Panc1 (cell line): ENCODE measurements around the gene RAPGEF1. TPM values are rescaled to one million over a fixed set of nuclear protein-coding genes. Genes with fewer than 3 reads are reported as not detected.

Experiments
- ATAC-seq: fragments of 200-7000 bp; cut with Tn5 transposase; 2 replicates; pipeline ENCODE4 v1.9.1; 2020; ENCODE audit warnings: mild to moderate bottlenecking, moderate library complexity
- BruUV-seq: library from RNA; stranded (reverse); fragments of 400-500 nt; replicated peaks from 2 replicates; lab custom pipeline; 2021; lab: Mats Ljungman, UMichigan
- CTCF ChIA-PET: fragments of 300-600 bp; sonication (Branson Sonifier 250); formaldehyde crosslinking; loops from one replicate; lab custom pipeline; 2022; ENCODE audit warnings: antibody characterized with exemption; lab: Charles Lee
- POLR2A ChIA-PET: fragments of 300-600 bp; sonication (Branson Sonifier 250); formaldehyde crosslinking; loops from one replicate; lab custom pipeline; 2022; ENCODE audit warnings: antibody characterized with exemption; lab: Charles Lee
- DNase-seq: peaks from one replicate; pipeline ENCODE4 v3.0.0-alpha.2; 2010; ENCODE audit warnings: low read depth, low spot score
- H3K27ac ChIP-seq: 2 replicates; pipeline ENCODE4 v1.5.1; 2011; ENCODE audit warnings: mild to moderate bottlenecking, low read length, inconsistent platforms
- H3K27me3 ChIP-seq: fragments of 200-500 bp; sonication (Bioruptor generic); 2 replicates; pipeline ENCODE4 v1.6.0; 2014; ENCODE audit warnings: low read length, inconsistent platforms; ENCODE audit not compliant: control insufficient read depth, insufficient read depth
- H3K36me3 ChIP-seq: fragments of 200-500 bp; sonication (Bioruptor generic); 2 replicates; pipeline ENCODE4 v1.5.1; 2014; ENCODE audit warnings: inconsistent platforms, mild to moderate bottlenecking, low read length, moderate library complexity; ENCODE audit not compliant: control insufficient read depth, insufficient read depth
- H3K4me1 ChIP-seq: 2 replicates; pipeline ENCODE4 v1.5.1; 2011; ENCODE audit warnings: inconsistent platforms, mild to moderate bottlenecking, low read length, moderate library complexity; ENCODE audit not compliant: control insufficient read depth, insufficient read depth
- H3K4me3 ChIP-seq, 2 experiments: 2 replicates each; pipeline ENCODE4 v1.5.1; 2011 to 2012; ENCODE audit warnings: low read depth in 2 of 2, low read length in 2 of 2, mild to moderate bottlenecking in 2 of 2, inconsistent platforms in 1 of 2, moderate library complexity in 1 of 2
- H3K9me3 ChIP-seq: fragments of 200-500 bp; sonication (Bioruptor generic); 2 replicates; pipeline ENCODE4 v1.5.1; 2014; ENCODE audit warnings: low read depth, mild to moderate bottlenecking, inconsistent platforms, low read length, moderate library complexity; ENCODE audit not compliant: control insufficient read depth, insufficient read depth
- POLR2AphosphoS5 ChIP-seq: IDR thresholded peaks from 2 replicates; pipeline ENCODE4 v1.6.1; 2012; ENCODE audit warnings: mild to moderate bottlenecking, low read depth, low read length, moderate library complexity
- SIN3A ChIP-seq: IDR thresholded peaks from 2 replicates; pipeline ENCODE4 v1.6.1; 2012; ENCODE audit warnings: low read depth, mild to moderate bottlenecking, low read length, moderate library complexity, borderline replicate concordance; ENCODE audit not compliant: insufficient read depth
- TCF7L2 ChIP-seq: IDR thresholded peaks from 2 replicates; pipeline ENCODE4 v1.6.1; 2011; ENCODE audit warnings: mild to moderate bottlenecking, low read depth, low read length, inconsistent platforms
- in situ Hi-C: cut with HindIII; loops from 2 replicates; pipeline ENCODE4 v1.10.0; 2016; ENCODE audit warnings: low sequenced_read_pairs, low pct_unique_long_range_greater_than_20kb
- intact Hi-C: fragments of 100-400 bp; cut with micrococcal nuclease; formaldehyde crosslinking; loops from one replicate; pipeline ENCODE4 v1.10.0; 2022; ENCODE audit not compliant: unreplicated experiment
- total RNA-seq: library from RNA; stranded (reverse); gene quantifications from one replicate; pipeline ENCODE4 v1.2.1, GENCODE V29; 2021; ENCODE audit not compliant: unreplicated experiment
- TF ChIP-seq, protein P1 (sequence below): fragments of 450-650 bp; IDR thresholded peaks from 2 replicates; pipeline ENCODE4 v1.5.1; 2017; ENCODE audit warnings: mild to moderate bottlenecking
- TF ChIP-seq, protein P2 (sequence below), 2 experiments: IDR thresholded peaks; 2 replicates each; pipeline ENCODE4 v1.6.1; 2011 to 2012; ENCODE audit warnings: low read depth in 2 of 2, control low read depth in 1 of 2, low read length in 1 of 2, mild to moderate bottlenecking in 1 of 2, moderate library complexity in 1 of 2; ENCODE audit not compliant: insufficient read depth in 1 of 2

RAPGEF1 gene
- total RNA-seq, 1 experiment from 2014 or later, result 86.8 TPM

DNA sequence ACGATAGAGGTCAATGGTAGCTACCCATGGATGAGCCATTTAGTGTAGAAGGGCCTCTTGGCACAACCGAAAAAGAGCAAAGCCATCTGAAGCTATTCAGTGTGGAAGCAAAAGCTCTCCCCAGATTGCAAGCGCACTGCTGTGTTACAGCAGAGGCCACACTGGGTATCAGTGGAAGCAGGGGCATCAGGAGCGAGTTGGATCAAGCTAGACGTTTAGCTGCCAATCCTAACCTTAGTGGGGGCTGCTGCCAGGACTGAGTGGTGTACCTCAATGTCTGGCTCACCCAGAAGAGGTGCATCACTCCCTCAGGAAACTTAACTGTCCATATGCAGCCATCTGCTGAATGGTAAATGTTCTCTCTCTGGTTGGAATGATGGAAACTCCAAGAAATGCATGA is 44.5 kb downstream of the RAPGEF1 start:
- Histone ChIP-seq H3K27ac (no peak overlapping the region), H3K4me1 (peaks cover 21% of the 10 kb centered on the region), H3K36me3 (no peaks in the 10 kb centered on the region), H3K4me3 (no peak overlapping the region), H3K9me3 (no peaks in the 10 kb centered on the region), H3K27me3 (no peaks in the 10 kb centered on the region)
- ChIA-PET POLR2A (no interaction called here), CTCF (no interaction called here)
- DNase-seq (no peak), ATAC-seq (no peak)
- in situ Hi-C loops (no loop called here), intact Hi-C loops (no loop called here)
- no TSS peak for BruUV-seq
- no peak for TF ChIP-seq POLR2AphosphoS5
- TF ChIP-seq TCF7L2, result no peak
- no peak for TF ChIP-seq SIN3A
- TF ChIP-seq, protein P1, sequence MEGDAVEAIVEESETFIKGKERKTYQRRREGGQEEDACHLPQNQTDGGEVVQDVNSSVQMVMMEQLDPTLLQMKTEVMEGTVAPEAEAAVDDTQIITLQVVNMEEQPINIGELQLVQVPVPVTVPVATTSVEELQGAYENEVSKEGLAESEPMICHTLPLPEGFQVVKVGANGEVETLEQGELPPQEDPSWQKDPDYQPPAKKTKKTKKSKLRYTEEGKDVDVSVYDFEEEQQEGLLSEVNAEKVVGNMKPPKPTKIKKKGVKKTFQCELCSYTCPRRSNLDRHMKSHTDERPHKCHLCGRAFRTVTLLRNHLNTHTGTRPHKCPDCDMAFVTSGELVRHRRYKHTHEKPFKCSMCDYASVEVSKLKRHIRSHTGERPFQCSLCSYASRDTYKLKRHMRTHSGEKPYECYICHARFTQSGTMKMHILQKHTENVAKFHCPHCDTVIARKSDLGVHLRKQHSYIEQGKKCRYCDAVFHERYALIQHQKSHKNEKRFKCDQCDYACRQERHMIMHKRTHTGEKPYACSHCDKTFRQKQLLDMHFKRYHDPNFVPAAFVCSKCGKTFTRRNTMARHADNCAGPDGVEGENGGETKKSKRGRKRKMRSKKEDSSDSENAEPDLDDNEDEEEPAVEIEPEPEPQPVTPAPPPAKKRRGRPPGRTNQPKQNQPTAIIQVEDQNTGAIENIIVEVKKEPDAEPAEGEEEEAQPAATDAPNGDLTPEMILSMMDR, result no peak
- TF ChIP-seq, protein P2, sequence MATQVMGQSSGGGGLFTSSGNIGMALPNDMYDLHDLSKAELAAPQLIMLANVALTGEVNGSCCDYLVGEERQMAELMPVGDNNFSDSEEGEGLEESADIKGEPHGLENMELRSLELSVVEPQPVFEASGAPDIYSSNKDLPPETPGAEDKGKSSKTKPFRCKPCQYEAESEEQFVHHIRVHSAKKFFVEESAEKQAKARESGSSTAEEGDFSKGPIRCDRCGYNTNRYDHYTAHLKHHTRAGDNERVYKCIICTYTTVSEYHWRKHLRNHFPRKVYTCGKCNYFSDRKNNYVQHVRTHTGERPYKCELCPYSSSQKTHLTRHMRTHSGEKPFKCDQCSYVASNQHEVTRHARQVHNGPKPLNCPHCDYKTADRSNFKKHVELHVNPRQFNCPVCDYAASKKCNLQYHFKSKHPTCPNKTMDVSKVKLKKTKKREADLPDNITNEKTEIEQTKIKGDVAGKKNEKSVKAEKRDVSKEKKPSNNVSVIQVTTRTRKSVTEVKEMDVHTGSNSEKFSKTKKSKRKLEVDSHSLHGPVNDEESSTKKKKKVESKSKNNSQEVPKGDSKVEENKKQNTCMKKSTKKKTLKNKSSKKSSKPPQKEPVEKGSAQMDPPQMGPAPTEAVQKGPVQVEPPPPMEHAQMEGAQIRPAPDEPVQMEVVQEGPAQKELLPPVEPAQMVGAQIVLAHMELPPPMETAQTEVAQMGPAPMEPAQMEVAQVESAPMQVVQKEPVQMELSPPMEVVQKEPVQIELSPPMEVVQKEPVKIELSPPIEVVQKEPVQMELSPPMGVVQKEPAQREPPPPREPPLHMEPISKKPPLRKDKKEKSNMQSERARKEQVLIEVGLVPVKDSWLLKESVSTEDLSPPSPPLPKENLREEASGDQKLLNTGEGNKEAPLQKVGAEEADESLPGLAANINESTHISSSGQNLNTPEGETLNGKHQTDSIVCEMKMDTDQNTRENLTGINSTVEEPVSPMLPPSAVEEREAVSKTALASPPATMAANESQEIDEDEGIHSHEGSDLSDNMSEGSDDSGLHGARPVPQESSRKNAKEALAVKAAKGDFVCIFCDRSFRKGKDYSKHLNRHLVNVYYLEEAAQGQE (IDR thresholded peaks at IDR 0.05; ENCODE audit: insufficient read depth in 1 of 2, low read depth in 2 of 2, low read length in 1 of 2), result no peak

DNA sequence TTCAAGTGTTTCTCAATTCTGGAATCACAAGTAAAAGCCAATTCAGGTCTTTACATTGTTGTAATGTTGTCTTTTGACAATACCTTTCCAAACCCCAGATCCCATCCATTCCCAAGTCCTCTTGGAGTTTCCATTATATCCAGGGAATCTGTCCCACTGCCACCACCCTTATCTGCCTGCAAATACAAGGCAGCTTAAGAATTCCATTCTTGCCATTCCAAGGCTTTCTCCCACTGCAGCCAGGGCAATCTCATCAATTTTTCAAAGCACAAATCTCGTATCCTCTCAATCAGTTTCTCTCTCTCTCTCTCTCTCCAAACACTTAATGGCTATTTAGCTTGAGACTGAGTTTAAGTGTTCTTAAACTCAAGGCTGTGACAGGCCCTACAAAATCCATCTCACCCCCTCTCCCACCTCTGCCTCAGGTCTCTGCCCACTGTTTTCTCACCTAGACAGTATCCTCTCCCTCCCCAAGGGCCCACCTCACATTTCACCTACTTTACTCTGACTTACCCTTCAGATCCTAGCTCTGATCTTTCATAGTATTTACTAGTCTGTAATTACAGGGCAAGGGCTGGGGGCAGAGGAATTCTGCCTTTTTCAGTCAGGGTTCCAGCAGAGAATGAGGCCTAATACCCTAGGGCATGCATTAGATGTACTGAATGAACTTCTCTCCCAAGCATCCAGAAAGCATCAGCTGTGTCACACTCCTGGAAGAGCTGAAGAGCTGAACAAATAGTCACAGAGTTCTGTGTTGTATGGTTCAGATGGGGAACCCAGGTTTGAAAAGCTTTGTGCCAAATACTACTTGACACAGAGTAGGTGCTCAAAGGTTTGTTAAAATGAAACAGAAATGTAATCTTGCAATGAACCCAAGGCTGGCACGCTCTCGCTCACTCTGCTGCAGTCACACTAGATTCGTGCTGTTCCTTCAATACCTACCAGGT is 46.0 kb downstream of the RAPGEF1 start:
- BruUV-seq, result no TSS peak
- TF ChIP-seq, protein P2 (IDR thresholded peaks at IDR 0.05; ENCODE audit: insufficient read depth in 1 of 2, low read depth in 2 of 2, low read length in 1 of 2), result no peak
- TF ChIP-seq, protein P1, result no peak
- TF ChIP-seq TCF7L2, result no peak
- TF ChIP-seq SIN3A, result no peak
- no peak for TF ChIP-seq POLR2AphosphoS5
- Histone ChIP-seq H3K9me3 (no peaks in the 10 kb centered on the region), H3K27me3 (no peaks in the 10 kb centered on the region), H3K36me3 (no peaks in the 10 kb centered on the region), H3K4me1 (peaks cover 21% of the 10 kb centered on the region), H3K27ac (0 out of 2 replicates have a peak overlapping the region, but pooled peaks have one; percentile 34), H3K4me3 (no peak overlapping the region)
- in situ Hi-C loops (no loop called here), intact Hi-C loops (no loop called here)
- ChIA-PET POLR2A (no interaction called here), CTCF (no interaction called here)
- ATAC-seq, result no peak
- no peak for DNase-seq
